Body of pancreas (tissue), 4 donors: Measurements from ENCODE around the gene BTBD9. TPM values are rescaled to one million over a fixed set of nuclear protein-coding genes. Genes with fewer than 3 reads are reported as not detected.

Experiments
- ATAC-seq: fragments of 150-250 bp; one replicate; pipeline ENCODE4 v1.9.1; 2016
- DNase-seq, 4 donors: peaks; one replicate each; pipeline ENCODE4 v3.0.0-alpha.2; 2019
- H3K27ac ChIP-seq, 4 donors: fragments of 200-600 bp; sonication (generic); 1 replicate in 3 of 4; 2 replicates in 1 of 4; pipeline versions ENCODE4 v1.5.1 to v1.6.1; 2016 to 2019; ENCODE audit warnings: mild to moderate bottlenecking in 1 of 4, mixed read lengths in 1 of 4, moderate library complexity in 1 of 4
- H3K27me3 ChIP-seq, 2 donors: fragments of 200-600 bp; sonication (generic); one replicate each; pipeline ENCODE4 v1.6.0; 2016; ENCODE audit warnings: mild to moderate bottlenecking in 1 of 2
- H3K36me3 ChIP-seq, 2 donors: fragments of 200-600 bp; sonication (generic); replicated peaks in 1 of 2; 2 replicates each; pipeline ENCODE4 v1.5.1; 2016; ENCODE audit warnings: low read depth in 2 of 2; ENCODE audit not compliant: insufficient read depth in 1 of 2
- H3K4me1 ChIP-seq: fragments of 200-600 bp; sonication (generic); one replicate; pipeline ENCODE4 v1.6.0; 2016
- H3K4me3 ChIP-seq, 2 donors: fragments of 200-600 bp; sonication (generic); 1 replicate in 1 of 2; 2 replicates in 1 of 2; pipeline ENCODE4 v1.5.1; 2016 to 2019
- H3K9me3 ChIP-seq, 3 donors: fragments of 200-600 bp; sonication (generic); 1 replicate in 2 of 3; 2 replicates in 1 of 3; pipeline ENCODE4 v1.5.1; 2016
- POLR2A ChIP-seq, 3 donors: fragments of 450-650 bp; IDR thresholded peaks; one replicate each; pipeline ENCODE4 v1.6.1; 2016; ENCODE audit warnings: antibody characterized with exemption in 3 of 3, mild to moderate bottlenecking in 2 of 3
- WGBS, 2 donors: methylation state at CpG; one replicate each; pipeline ENCODE4 v1.1.5; 2017; 5-methylcytosine and 5-hydroxymethylcytosine counted together
- intact Hi-C: fragments of 100-400 bp; cut with DNase I; formaldehyde crosslinking; loops from one replicate; pipeline ENCODE4 v1.15.1; 2023
- total RNA-seq, 2 donors: library from RNA; depleted of rRNA; stranded (reverse); fragments of >200 nt; gene quantifications; one replicate each; pipeline ENCODE4 v1.1.0, GENCODE V29; 2016
- TF ChIP-seq, protein P1 (sequence below), 7 experiments: fragments of 450-650 bp in 4 of 7; fragments of 200-600 bp in 3 of 7; sonication (generic) in 3 of 7; IDR thresholded peaks; one replicate each; pipeline ENCODE4 v1.5.1; 2016 to 2019; ENCODE audit warnings: antibody characterized with exemption in 7 of 7

The BTBD9 gene
- total RNA-seq, 2 donors from 2014 or later, result 11.9 to 29.3 TPM

DNA sequence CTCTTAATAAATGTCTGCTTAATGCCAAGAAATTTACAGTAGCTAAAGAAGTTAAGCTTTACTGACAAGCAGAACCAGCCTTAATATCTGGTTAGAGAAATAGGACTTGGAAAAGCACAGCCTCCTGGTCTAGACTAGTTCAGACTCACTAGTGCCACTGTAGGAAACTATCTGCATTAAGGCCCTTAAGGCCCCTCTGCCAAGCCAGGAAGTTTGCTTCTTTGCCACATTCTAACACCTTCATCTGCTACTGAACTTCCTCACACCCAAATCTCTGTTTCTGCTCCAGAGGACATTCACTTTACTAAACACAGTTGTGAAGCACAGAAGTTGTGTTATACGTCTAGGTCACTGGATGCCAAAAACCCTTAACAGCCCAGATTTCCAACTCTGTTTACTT is 302.8 kb downstream of the BTBD9 start:
- no peaks in the 10 kb centered on the region for H3K36me3 ChIP-seq
- TF ChIP-seq POLR2A (IDR thresholded peaks at IDR 0.05), result no peak
- TF ChIP-seq, protein P1, sequence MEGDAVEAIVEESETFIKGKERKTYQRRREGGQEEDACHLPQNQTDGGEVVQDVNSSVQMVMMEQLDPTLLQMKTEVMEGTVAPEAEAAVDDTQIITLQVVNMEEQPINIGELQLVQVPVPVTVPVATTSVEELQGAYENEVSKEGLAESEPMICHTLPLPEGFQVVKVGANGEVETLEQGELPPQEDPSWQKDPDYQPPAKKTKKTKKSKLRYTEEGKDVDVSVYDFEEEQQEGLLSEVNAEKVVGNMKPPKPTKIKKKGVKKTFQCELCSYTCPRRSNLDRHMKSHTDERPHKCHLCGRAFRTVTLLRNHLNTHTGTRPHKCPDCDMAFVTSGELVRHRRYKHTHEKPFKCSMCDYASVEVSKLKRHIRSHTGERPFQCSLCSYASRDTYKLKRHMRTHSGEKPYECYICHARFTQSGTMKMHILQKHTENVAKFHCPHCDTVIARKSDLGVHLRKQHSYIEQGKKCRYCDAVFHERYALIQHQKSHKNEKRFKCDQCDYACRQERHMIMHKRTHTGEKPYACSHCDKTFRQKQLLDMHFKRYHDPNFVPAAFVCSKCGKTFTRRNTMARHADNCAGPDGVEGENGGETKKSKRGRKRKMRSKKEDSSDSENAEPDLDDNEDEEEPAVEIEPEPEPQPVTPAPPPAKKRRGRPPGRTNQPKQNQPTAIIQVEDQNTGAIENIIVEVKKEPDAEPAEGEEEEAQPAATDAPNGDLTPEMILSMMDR (IDR thresholded peaks at IDR 0.05), result no peak
- 38 to 74% methylated on average over 1 of the region's 1 CpG for WGBS, 2 donors
- H3K27ac ChIP-seq, result no peak overlapping the region
- DNase-seq, result no peak
- no peaks in the 10 kb centered on the region for H3K9me3 ChIP-seq
- intact Hi-C loops, result no loop called here
- H3K27me3 ChIP-seq, result no peaks in the 10 kb centered on the region
- ATAC-seq, result no peak
- H3K4me1 ChIP-seq, result no peaks in the 10 kb centered on the region
- H3K4me3 ChIP-seq, result no peak overlapping the region

DNA sequence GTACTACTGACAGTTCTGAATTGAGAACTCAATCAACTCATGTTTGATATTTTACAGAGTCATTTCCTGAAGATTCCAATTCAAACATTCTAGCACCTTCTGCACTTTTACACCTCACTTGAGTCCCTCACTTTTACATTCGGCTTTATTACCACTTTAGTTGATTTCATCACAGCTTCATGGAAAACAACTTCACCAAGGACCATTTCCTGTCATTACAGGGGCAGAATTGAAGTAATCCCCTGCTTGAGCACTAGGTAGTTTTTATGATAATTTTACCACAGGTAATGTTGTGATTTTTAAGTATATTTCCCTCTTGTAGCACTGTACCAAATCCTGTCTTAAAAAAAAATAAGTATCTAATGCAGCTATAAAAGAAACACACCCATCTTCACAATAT is 312.9 kb downstream of the BTBD9 start:
- no peak for TF ChIP-seq POLR2A (IDR thresholded peaks at IDR 0.05)
- no peak overlapping the region for H3K4me3 ChIP-seq
- H3K36me3 ChIP-seq, result no peaks in the 10 kb centered on the region
- no peak overlapping the region for H3K27ac ChIP-seq
- no peaks in the 10 kb centered on the region for H3K9me3 ChIP-seq
- 60 to 86% methylated on average over 1 of the region's 1 CpG for WGBS, 2 donors
- ATAC-seq, result no peak
- no peaks in the 10 kb centered on the region for H3K4me1 ChIP-seq
- intact Hi-C loops, result no loop called here
- no peaks in the 10 kb centered on the region for H3K27me3 ChIP-seq
- DNase-seq, result no peak

DNA sequence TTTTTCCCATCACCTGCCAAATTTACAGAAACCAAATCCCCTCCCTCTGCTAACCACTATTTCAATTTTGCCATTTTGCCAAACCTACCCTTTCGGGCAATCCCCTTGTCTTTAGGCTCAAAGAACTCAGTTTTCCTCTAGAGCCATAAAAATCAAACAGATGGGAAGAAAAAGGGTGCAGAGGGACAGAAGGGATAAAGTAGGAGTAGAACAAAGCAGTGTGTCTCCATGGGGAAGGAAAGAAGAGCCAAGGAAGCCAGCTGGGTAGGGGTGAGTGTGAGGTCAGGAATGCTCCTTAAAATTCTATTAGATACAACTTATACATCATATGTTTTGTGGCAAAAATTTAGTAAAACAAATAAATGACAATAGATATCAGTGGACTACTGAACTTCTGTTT is 316.5 kb downstream of the BTBD9 start:
- TF ChIP-seq, protein P1 (IDR thresholded peaks at IDR 0.05), result no peak
- TF ChIP-seq POLR2A (IDR thresholded peaks at IDR 0.05), result no peak
- intact Hi-C loops, result no loop called here
- WGBS, 2 donors, result 87 to 97% methylated on average over 1 of the region's 1 CpG
- Histone ChIP-seq H3K9me3 (no peaks in the 10 kb centered on the region), H3K4me3 (no peak overlapping the region), H3K27me3 (no peaks in the 10 kb centered on the region), H3K27ac (no peak overlapping the region), H3K4me1 (no peaks in the 10 kb centered on the region), H3K36me3 (no peaks in the 10 kb centered on the region)
- no peak for DNase-seq
- no peak for ATAC-seq

DNA sequence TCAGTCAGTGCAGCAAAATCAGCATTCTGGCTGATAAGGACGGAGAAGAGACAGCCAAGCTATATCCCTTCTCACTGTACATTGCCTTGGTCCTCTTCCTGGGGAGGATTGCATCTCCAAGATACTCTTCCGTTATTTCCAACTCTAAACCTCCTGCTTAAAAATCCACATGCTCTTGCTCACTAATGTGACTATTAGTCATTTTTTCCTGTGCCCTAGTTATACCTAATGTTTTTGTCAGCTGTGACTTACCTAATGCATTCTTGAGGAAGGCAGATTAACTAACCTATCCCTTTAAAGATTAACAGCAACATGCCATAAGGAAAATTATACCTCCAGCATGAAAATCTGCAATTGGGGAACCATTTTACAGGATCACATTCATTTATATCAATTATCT is 317.6 kb downstream of the BTBD9 start:
- ATAC-seq (no peak), DNase-seq (no peak)
- Histone ChIP-seq H3K36me3 (no peaks in the 10 kb centered on the region), H3K27me3 (no peaks in the 10 kb centered on the region), H3K4me1 (no peaks in the 10 kb centered on the region), H3K27ac (no peak overlapping the region), H3K4me3 (no peak overlapping the region), H3K9me3 (no peaks in the 10 kb centered on the region)
- WGBS, 2 donors, result 89 to 91% methylated on average over 2 of the region's 2 CpGs
- intact Hi-C loops, result no loop called here
- TF ChIP-seq, protein P1 (IDR thresholded peaks at IDR 0.05), result no peak
- TF ChIP-seq POLR2A (IDR thresholded peaks at IDR 0.05), result no peak

DNA sequence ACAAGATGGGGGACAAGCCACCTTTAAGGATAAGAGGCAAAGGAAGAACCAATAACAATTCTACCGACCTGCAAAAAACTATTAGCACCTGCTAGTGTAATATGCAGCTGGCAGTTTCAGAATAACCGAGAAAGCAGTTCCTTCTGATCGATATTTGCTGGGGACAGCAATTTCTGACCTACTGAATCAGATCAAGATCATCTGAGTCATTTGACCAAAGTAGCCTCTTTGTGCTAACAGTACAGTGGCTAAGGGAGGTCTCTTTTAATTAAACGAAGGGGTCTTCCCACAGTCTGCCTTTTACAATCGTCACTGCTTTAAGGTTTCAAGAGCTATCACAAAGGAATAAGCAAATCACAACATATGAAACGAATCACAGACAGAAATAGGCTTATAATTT is 318.9 kb downstream of the BTBD9 start:
- ATAC-seq (no peak), DNase-seq (no peak)
- Histone ChIP-seq H3K27ac (no peak overlapping the region), H3K4me1 (no peaks in the 10 kb centered on the region), H3K27me3 (no peaks in the 10 kb centered on the region), H3K36me3 (no peaks in the 10 kb centered on the region), H3K9me3 (no peaks in the 10 kb centered on the region), H3K4me3 (no peak overlapping the region)
- WGBS, 2 donors, result 72 to 73% methylated on average over 6 of the region's 6 CpGs
- TF ChIP-seq, protein P1 (IDR thresholded peaks at IDR 0.05), result no peak
- TF ChIP-seq POLR2A (IDR thresholded peaks at IDR 0.05), result no peak
- intact Hi-C loops, result no loop called here
